Epithelial cell of proximal tubule (primary cell): Measurements from ENCODE around the gene VEZT. TPM values are rescaled to one million over a fixed set of nuclear protein-coding genes. Genes with fewer than 3 reads are reported as not detected.

Experiments used
- DNase-seq: peaks from one replicate; pipeline ENCODE4 v3.0.0-alpha.2; 2011; ENCODE audit warnings: low read depth
- H3K4me3 ChIP-seq: 2 replicates; pipeline ENCODE4 v1.5.1; 2011; ENCODE audit warnings: low read depth, mild to moderate bottlenecking, low read length
- total RNA-seq: library from RNA; depleted of rRNA; stranded (reverse); fragments of >200 nt; gene quantifications from 2 replicates; pipeline ENCODE4 v1.2.3, GENCODE V29; 2015
- TF ChIP-seq, protein P1 (sequence below): conservative IDR thresholded peaks from 2 replicates; pipeline ENCODE4 v1.5.1; 2012; ENCODE audit warnings: low read depth, mild to moderate bottlenecking, low read length

VEZT gene
- total RNA-seq, 1 donor from 2014 or later: 99.4 TPM

- no peak overlapping the region for H3K4me3 ChIP-seq
- no peak for DNase-seq
- TF ChIP-seq, protein P1, sequence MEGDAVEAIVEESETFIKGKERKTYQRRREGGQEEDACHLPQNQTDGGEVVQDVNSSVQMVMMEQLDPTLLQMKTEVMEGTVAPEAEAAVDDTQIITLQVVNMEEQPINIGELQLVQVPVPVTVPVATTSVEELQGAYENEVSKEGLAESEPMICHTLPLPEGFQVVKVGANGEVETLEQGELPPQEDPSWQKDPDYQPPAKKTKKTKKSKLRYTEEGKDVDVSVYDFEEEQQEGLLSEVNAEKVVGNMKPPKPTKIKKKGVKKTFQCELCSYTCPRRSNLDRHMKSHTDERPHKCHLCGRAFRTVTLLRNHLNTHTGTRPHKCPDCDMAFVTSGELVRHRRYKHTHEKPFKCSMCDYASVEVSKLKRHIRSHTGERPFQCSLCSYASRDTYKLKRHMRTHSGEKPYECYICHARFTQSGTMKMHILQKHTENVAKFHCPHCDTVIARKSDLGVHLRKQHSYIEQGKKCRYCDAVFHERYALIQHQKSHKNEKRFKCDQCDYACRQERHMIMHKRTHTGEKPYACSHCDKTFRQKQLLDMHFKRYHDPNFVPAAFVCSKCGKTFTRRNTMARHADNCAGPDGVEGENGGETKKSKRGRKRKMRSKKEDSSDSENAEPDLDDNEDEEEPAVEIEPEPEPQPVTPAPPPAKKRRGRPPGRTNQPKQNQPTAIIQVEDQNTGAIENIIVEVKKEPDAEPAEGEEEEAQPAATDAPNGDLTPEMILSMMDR: no peak
Observed at GRCh38 chr12:95266254-95266653, 48.6 kb downstream of the VEZT start.

- DNase-seq: no peak
- TF ChIP-seq, protein P1: no peak
Observed at GRCh38 chr12:95269892-95270291, 52.3 kb downstream of the VEZT start.

GRCh38 chr12:95271465-95271864, 53.9 kb downstream of the VEZT start:
- no peak for DNase-seq
- TF ChIP-seq, protein P1: no peak

More at GRCh38 chr12:95269892-95270291, 52.3 kb downstream of the VEZT start:
- H3K4me3 ChIP-seq: no peak overlapping the region

DNA sequence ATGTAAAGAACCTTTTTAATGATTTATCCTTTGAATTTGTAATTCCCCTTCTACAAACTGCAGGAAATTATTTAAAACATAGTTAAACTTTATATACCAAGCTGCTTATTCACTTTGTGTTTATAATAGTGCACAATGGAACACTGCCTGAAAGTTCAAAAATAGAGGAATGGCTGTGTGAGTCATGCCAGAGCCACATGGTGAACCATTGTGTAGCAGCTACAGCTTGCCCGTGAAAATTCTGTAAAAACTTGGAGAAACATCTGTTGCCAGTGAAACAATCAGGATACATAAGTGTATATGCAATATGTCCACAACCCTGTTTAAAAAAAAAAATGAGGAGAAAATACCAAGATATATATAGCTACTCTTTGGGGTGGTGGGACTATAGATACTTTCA, 59.5 kb downstream of the VEZT start:
- peak; percentile 23 for DNase-seq
- TF ChIP-seq, protein P1: no peak
- no peak overlapping the region for H3K4me3 ChIP-seq

More at GRCh38 chr12:95271465-95271864, 53.9 kb downstream of the VEZT start:
- no peak overlapping the region for H3K4me3 ChIP-seq

DNA sequence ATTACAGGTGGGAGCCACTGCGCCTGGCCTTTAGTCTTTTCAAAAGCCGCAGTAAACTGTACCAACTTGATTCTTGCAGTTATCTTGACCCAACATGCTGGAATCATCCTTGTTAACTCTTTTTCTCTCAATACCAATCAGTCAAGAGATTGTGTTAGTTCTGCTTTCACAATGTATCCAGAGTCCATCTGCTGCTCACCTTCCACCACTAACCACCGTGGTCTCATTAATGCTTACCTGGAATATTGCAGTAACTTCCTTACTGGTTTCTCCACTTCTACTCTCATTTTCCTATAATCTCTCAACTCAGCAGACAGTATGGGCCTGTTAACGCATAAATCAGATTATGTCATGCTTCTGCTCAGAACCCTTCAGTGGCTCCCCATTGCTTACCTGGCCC, 62.2 kb downstream of the VEZT start:
- no peak for DNase-seq
- TF ChIP-seq, protein P1: no peak
- H3K4me3 ChIP-seq: no peak overlapping the region

- no peak for DNase-seq
- no peak overlapping the region for H3K4me3 ChIP-seq
- TF ChIP-seq, protein P1: no peak
Observed at GRCh38 chr12:95282266-95282665, 64.7 kb downstream of the VEZT start.

GRCh38 chr12:95283371-95283770, 65.8 kb downstream of the VEZT start:
- no peak overlapping the region for H3K4me3 ChIP-seq
- TF ChIP-seq, protein P1: no peak
- no peak for DNase-seq
